DND-41 (cell line): ENCODE data around the gene MAP7.

Experiments used
- EZH2 ChIP-seq: IDR thresholded peaks from 3 replicates; pipeline ENCODE4 v1.6.1; 2012; ENCODE audit warnings: borderline replicate concordance, low read depth, mild to moderate bottlenecking, moderate library complexity, low read length, inconsistent platforms; ENCODE audit not compliant: severe bottlenecking
- TF ChIP-seq, protein P1 (sequence below): IDR thresholded peaks from 2 replicates; pipeline ENCODE4 v1.5.1; 2012; ENCODE audit warnings: borderline replicate concordance, low read length, moderate library complexity, mild to moderate bottlenecking; ENCODE audit not compliant: poor library complexity, severe bottlenecking; ENCODE audit errors: extremely low read depth

DNA sequence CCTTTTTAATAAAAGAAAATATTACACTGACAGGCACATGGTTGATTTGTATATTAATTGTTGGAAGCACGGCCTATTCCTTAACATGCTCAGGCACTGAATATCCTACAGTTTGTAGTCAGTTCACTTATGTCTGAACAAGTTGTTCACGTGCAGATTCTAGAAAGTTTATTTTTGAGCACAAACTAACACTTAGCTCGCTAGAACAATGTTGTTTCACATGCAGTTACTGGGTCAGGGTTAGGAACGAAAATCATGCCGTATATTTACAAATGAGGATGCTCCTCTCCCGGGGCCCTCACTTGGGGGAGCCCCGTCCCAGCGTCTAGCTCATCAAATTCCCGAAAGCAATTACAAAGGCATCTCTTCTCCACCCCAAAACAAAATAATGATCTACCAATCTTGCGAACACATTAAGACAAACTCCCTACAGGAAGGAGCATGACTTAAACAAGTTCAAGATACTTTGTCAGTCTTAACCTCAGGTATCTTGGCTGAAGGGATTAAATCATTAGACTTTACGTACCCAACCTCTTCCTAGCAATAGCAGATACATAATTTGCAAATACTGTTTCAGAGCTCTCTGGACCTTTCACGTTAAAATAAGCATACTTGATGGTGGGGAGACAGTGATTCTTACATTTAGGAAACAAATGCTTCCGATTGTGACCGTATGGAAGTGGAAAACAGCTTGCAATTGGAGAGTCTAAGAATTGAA is 1.5 kb downstream of the MAP7 start:
- TF ChIP-seq, protein P1, sequence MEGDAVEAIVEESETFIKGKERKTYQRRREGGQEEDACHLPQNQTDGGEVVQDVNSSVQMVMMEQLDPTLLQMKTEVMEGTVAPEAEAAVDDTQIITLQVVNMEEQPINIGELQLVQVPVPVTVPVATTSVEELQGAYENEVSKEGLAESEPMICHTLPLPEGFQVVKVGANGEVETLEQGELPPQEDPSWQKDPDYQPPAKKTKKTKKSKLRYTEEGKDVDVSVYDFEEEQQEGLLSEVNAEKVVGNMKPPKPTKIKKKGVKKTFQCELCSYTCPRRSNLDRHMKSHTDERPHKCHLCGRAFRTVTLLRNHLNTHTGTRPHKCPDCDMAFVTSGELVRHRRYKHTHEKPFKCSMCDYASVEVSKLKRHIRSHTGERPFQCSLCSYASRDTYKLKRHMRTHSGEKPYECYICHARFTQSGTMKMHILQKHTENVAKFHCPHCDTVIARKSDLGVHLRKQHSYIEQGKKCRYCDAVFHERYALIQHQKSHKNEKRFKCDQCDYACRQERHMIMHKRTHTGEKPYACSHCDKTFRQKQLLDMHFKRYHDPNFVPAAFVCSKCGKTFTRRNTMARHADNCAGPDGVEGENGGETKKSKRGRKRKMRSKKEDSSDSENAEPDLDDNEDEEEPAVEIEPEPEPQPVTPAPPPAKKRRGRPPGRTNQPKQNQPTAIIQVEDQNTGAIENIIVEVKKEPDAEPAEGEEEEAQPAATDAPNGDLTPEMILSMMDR: no peak
- TF ChIP-seq EZH2: no peak
